Uterus (tissue), 4 donors: ENCODE results near the gene CDC42SE2. TPM values are rescaled to one million over a fixed set of nuclear protein-coding genes. Genes with fewer than 3 reads are reported as not detected.
"Not testable (repeated sequence)": the region's sequence is repeated elsewhere in the genome, so short reads cannot be mapped to it uniquely, and the experiment has no call there.

Source experiments
- DNase-seq, 2 donors: peaks; one replicate each; pipeline ENCODE4 v3.0.0-alpha.2; 2019 to 2020
- H3K27ac ChIP-seq, 2 donors: fragments of 200-600 bp; sonication (generic); 1 replicate in 1 of 2; 2 replicates in 1 of 2; pipeline ENCODE4 v1.5.1; 2016 to 2018
- H3K27me3 ChIP-seq, 2 donors: fragments of 200-600 bp; sonication (generic); one replicate each; pipeline ENCODE4 v1.5.1; 2018 to 2019; ENCODE audit warnings: control low read depth in 1 of 2
- H3K36me3 ChIP-seq, 2 donors: fragments of 200-600 bp; sonication (generic); one replicate each; pipeline ENCODE4 v1.5.1; 2019; ENCODE audit warnings: control low read depth in 1 of 2
- H3K4me1 ChIP-seq, 2 donors: fragments of 200-600 bp; sonication (generic); one replicate each; pipeline ENCODE4 v1.5.1; 2018 to 2019; ENCODE audit warnings: control low read depth in 1 of 2
- H3K4me3 ChIP-seq, 2 donors: fragments of 200-600 bp; sonication (generic); 1 replicate in 1 of 2; 2 replicates in 1 of 2; pipeline ENCODE4 v1.5.1; 2018 to 2019; ENCODE audit warnings: mild to moderate bottlenecking in 1 of 2
- H3K9me3 ChIP-seq, 2 donors: fragments of 200-600 bp; sonication (generic); one replicate each; pipeline ENCODE4 v1.5.1; 2019; ENCODE audit warnings: control low read depth in 1 of 2
- POLR2A ChIP-seq, 2 donors: fragments of 450-650 bp; IDR thresholded peaks; one replicate each; pipeline ENCODE4 v1.6.1; 2016; ENCODE audit warnings: antibody characterized with exemption in 2 of 2, mild to moderate bottlenecking in 1 of 2, moderate library complexity in 1 of 2
- intact Hi-C: fragments of 100-400 bp; cut with DNase I; formaldehyde crosslinking; loops from one replicate; pipeline ENCODE4 v1.15.1; 2023; ENCODE audit warnings: low total_unique reads
- total RNA-seq, 4 donors: library from RNA; depleted of rRNA in 3 of 4; stranded (reverse); fragments of >200 nt in 3 of 4; gene quantifications; one replicate each; pipeline versions ENCODE4 v1.1.0 to v1.2.4, GENCODE V29; 2014 to 2023
- TF ChIP-seq, protein P1 (sequence below), 4 experiments: fragments of 200-600 bp in 2 of 4; fragments of 450-650 bp in 2 of 4; sonication (generic) in 2 of 4; IDR thresholded peaks; one replicate each; pipeline ENCODE4 v1.5.1; 2016 to 2019; ENCODE audit warnings: antibody characterized with exemption in 4 of 4, mild to moderate bottlenecking in 2 of 4, moderate library complexity in 1 of 4
- donor health status: DM: yes; HTN: yes; CAD: no.

The CDC42SE2 gene
- total RNA-seq, 4 donors from 2014 or later: 4.6 to 62.8 (median 21.9) TPM

- H3K27me3 ChIP-seq: no peaks in the 10 kb centered on the region
- H3K4me1 ChIP-seq: no peaks in the 10 kb centered on the region
- H3K9me3 ChIP-seq: no peaks in the 10 kb centered on the region
- no peak overlapping the region for H3K27ac ChIP-seq
- no peaks in the 10 kb centered on the region for H3K36me3 ChIP-seq
- TF ChIP-seq, protein P1, sequence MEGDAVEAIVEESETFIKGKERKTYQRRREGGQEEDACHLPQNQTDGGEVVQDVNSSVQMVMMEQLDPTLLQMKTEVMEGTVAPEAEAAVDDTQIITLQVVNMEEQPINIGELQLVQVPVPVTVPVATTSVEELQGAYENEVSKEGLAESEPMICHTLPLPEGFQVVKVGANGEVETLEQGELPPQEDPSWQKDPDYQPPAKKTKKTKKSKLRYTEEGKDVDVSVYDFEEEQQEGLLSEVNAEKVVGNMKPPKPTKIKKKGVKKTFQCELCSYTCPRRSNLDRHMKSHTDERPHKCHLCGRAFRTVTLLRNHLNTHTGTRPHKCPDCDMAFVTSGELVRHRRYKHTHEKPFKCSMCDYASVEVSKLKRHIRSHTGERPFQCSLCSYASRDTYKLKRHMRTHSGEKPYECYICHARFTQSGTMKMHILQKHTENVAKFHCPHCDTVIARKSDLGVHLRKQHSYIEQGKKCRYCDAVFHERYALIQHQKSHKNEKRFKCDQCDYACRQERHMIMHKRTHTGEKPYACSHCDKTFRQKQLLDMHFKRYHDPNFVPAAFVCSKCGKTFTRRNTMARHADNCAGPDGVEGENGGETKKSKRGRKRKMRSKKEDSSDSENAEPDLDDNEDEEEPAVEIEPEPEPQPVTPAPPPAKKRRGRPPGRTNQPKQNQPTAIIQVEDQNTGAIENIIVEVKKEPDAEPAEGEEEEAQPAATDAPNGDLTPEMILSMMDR (IDR thresholded peaks at IDR 0.05): no peak
- no peak for TF ChIP-seq POLR2A (IDR thresholded peaks at IDR 0.05)
- intact Hi-C loops: no loop called here
- DNase-seq: no peak
- H3K4me3 ChIP-seq: no peak overlapping the region
These were observed 10.6 kb downstream of the CDC42SE2 start for GRCh38 chr5:131274326-131275063.

- H3K36me3 ChIP-seq: no peaks in the 10 kb centered on the region
- TF ChIP-seq, protein P1 (IDR thresholded peaks at IDR 0.05): no peak
- no peak for TF ChIP-seq POLR2A (IDR thresholded peaks at IDR 0.05)
- H3K27me3 ChIP-seq: no peaks in the 10 kb centered on the region
- no peak overlapping the region for H3K27ac ChIP-seq
- H3K4me3 ChIP-seq: no peak overlapping the region
- intact Hi-C loops: no loop called here
- no peak for DNase-seq
- H3K4me1 ChIP-seq: no peaks in the 10 kb centered on the region
- H3K9me3 ChIP-seq: no peaks in the 10 kb centered on the region
These were observed 12.2 kb downstream of the CDC42SE2 start for GRCh38 chr5:131276072-131276471.

DNA sequence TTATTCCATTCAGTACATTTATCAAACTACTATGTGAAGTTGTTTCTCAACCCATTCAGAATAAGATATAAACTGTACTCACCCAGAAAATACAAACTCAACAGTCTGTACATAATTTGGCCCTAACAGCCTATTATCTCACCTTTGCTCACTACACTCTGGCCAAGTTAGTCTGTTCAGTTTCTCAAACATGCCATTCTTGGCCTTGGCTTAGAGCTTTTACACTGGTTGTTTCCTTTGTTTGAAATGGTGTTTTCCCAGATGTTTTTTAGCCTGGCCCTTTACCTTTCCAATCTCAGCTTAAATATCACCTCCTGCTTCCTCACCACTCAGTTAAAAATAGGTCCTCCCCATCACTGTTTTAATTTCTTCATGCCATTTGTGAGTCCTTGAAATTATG lies 13.6 kb downstream of the CDC42SE2 start:
- Histone ChIP-seq H3K27me3 (no peaks in the 10 kb centered on the region), H3K4me1 (no peaks in the 10 kb centered on the region), H3K9me3 (no peaks in the 10 kb centered on the region), H3K36me3 (no peaks in the 10 kb centered on the region), H3K4me3 (no peak overlapping the region), H3K27ac (no peak overlapping the region)
- intact Hi-C loops: no loop called here
- no peak for DNase-seq
- TF ChIP-seq, protein P1 (IDR thresholded peaks at IDR 0.05): no peak
- no peak for TF ChIP-seq POLR2A (IDR thresholded peaks at IDR 0.05)

DNA sequence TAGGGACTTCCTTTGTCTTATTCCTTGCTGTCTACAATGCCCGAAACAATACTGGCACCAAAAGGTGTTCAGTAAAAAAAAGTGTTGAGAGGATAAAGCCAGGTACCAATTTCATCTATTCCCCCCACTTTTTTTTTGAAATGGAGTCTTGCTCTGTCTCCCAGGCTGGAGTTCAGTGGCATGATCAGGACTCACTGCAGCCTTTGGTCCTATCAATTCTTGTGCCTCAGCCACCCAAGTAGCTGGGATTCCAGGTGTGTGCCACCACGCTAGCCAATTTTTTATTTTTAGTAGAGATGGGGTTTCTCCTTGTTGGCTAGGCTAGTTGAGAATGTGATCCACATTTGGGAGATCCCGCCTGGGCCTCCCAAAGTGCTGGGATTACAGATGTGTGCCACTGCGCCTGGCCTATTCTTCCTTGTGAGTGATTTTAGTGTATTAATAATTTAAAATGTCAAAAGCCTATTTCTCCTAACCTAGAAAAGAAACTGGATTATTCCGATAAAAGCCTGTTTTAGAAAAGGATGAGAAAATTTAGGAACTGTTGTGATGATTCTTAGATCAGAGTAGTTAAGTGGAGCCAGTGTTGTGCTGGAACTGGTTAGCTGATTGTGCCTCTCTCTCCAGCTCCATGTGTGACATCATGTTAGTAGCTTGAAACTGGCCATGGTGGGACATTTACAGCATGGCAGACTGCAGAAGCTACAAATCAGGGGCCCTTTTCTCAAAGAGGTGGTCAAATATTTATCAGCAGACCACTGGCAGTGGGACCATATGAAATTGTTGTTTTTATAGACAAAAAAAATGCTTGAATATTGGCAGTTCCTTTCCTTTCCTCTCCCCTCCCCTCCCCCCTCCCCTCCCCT lies 14.3 kb downstream of the CDC42SE2 start:
- H3K27ac ChIP-seq: no peak overlapping the region
- H3K9me3 ChIP-seq: no peaks in the 10 kb centered on the region
- H3K4me3 ChIP-seq: no peak overlapping the region
- no peak for DNase-seq
- TF ChIP-seq, protein P1 (IDR thresholded peaks at IDR 0.05): no peak
- no peak for TF ChIP-seq POLR2A (IDR thresholded peaks at IDR 0.05)
- intact Hi-C loops: no loop called here
- H3K4me1 ChIP-seq: no peaks in the 10 kb centered on the region
- no peaks in the 10 kb centered on the region for H3K36me3 ChIP-seq
- no peaks in the 10 kb centered on the region for H3K27me3 ChIP-seq

DNA sequence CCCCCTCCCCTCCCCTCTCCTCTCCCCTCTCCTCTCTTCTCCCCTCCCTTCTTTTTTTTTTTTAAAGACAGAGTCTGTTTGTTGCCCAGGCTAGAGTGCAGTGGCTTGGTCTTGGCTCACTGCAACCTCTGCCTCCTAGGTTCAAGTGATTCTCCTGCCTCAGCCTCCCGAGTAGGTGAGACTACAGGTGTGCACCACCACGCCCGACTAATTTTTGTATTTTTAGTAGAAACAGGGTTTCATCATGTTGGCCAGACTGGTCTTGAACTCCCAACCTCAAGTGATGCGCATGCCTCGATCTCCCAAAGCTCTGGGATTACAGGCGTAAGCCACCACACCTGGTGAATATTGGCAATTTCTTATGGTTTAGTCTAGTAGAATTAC lies 14.9 kb downstream of the CDC42SE2 start:
- H3K27ac ChIP-seq, H3K4me1 ChIP-seq, intact Hi-C loops, DNase-seq, H3K27me3 ChIP-seq, H3K4me3 ChIP-seq, H3K36me3 ChIP-seq, H3K9me3 ChIP-seq: not testable (repeated sequence)
